ENCODE results near the gene CREB3L2. TPM values are rescaled to one million over a fixed set of nuclear protein-coding genes. Genes with fewer than 3 reads are reported as not detected.

CREB3L2 gene
- total RNA-seq, 1 donor from 2014 or later: 28.9 TPM

DNA sequence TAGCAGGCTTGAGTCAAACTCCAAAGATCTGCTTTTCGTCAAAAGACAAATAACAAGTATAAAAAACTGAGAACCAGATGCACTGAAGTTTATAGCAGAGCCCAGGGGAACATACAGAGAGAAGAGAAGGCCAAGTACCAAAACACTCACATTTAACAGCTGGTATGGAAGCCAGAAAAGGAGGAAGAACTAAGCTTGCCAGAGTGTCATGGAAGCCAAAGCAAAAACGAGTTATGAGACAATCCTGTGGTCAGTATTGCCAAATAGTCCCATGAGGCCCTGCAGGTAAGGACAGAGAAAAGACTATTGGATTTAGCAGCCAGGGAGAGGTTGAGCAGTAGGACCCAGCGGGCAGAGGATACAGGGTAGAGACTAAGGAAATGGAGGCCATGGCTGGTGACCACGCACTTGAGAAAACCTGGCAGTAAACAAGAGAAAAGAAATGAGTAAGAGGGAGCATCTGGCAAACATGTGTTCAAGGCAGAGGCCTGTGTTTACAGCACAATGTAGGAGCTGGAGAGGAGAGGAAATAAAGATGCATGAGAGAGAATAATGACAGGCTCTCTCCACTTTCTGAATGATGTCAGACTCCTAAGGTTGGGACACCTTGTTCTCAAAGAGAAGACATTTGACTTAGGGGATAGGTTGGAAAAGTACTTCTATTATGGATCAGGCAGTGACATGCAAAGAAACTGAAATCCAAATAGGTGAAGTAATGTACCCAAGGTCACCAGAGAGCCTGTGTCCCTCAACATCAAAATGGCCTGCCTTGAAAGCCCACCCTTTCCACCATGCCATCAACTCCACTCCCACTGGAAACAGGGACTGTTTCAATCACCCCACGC lies 9.1 kb downstream of the CREB3L2 start:
- no peaks in the 10 kb centered on the region for H3K9me3 ChIP-seq (replicated peaks)
- H3K36me3 ChIP-seq: no peaks in the 10 kb centered on the region
- H3K27me3 ChIP-seq (ENCODE audit: low read depth): no peaks in the 10 kb centered on the region
- no peak overlapping the region for H3K4me3 ChIP-seq
- peak overlapping the region; percentile 86 for H3K27ac ChIP-seq (replicated peaks)
- TF ChIP-seq CTCF (IDR thresholded peaks at IDR 0.05; ENCODE audit: borderline replicate concordance): no peak
- peak; percentile 59 for DNase-seq
- intact Hi-C loops (cut with micrococcal nuclease): no loop called here
- H3K4me1 ChIP-seq: peaks cover 100% of the 10 kb centered on the region

DNA sequence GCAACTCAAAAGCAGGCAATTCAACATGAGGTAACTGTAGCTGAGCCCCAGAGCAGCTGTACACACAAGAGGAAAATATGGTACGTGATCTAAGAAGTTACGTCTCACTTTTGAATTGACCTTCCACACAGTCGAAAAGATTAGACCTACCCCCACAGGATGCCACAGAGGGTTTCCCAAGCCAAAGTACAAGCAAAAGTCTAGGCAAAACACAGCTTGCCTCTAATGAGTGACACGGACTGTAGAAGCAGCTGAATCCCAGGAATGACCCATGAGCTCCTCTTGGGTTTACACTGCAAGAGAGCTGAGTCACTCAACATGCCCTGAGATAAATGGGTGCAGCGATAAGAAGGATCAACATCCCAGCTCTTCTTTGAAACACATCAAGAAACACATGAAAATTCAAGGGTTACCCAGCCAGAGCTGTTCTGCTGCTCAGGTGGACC lies 9.8 kb downstream of the CREB3L2 start:
- Histone ChIP-seq H3K27ac (replicated peaks) (peak overlapping the region; percentile 86), H3K9me3 (replicated peaks) (no peaks in the 10 kb centered on the region), H3K4me3 (no peak overlapping the region), H3K4me1 (peaks cover 100% of the 10 kb centered on the region), H3K36me3 (no peaks in the 10 kb centered on the region), H3K27me3 (ENCODE audit: low read depth) (no peaks in the 10 kb centered on the region)
- intact Hi-C loops (cut with micrococcal nuclease): no loop called here
- no peak for TF ChIP-seq CTCF (IDR thresholded peaks at IDR 0.05; ENCODE audit: borderline replicate concordance)
- DNase-seq: no peak

DNA sequence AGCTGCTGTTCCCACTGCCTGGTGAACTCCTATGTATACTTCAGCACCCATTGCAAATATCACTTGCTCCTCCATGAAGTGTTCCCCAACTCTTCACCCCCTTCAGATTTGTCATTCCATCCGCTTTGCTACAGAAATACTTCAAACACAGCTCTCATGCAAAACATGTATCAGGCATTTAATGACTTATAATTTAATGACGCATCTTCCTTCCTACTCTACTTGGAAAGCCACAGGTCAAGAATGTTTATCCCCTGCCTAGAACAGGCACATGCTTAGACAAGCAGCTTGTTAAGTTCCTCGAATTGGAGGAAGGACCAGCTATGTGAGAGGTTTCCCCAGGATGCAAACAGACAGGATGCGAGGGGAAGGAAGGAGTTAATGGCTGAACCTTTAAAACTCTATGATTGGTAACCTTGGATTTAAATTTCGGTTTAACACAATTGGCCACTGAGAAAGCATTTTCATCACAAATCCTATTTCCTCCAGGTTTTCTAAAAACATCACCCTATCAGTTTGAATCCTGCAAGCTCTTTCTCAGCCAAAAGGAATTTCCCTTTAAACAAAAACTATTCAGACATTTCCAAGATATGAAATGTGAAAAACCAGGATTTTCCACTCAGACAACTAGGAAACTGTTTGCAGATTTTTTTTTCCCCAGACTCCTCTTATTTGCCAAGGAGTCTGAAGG lies 11.5 kb downstream of the CREB3L2 start:
- Histone ChIP-seq H3K27me3 (ENCODE audit: low read depth) (no peaks in the 10 kb centered on the region), H3K36me3 (no peaks in the 10 kb centered on the region), H3K27ac (replicated peaks) (peak overlapping the region; percentile 86), H3K4me1 (peaks cover 100% of the 10 kb centered on the region), H3K9me3 (replicated peaks) (no peaks in the 10 kb centered on the region), H3K4me3 (peak overlapping the region; percentile 32)
- TF ChIP-seq CTCF (IDR thresholded peaks at IDR 0.05; ENCODE audit: borderline replicate concordance): no peak
- intact Hi-C loops (cut with micrococcal nuclease): no loop called here
- no peak for DNase-seq

DNA sequence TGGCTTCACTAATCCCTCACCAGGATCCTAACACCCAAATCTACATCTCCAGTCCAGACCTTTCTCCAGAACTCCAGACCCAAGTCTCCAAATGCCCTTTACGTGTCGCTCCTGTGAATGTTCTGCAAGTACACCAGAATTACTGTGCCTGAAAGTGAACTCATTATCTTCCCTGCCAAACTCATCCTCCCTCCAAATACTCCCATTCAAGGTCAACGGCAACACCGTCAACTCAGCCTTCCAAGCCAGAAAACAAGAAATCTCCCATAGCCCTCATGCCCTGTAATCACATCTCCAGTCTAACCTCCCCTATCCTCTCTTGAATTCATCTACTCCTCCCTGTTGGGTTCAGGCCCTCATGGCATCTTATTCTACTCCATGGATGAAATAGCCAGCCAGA lies 12.3 kb downstream of the CREB3L2 start:
- intact Hi-C loops (cut with micrococcal nuclease): no loop called here
- no peak for TF ChIP-seq CTCF (IDR thresholded peaks at IDR 0.05; ENCODE audit: borderline replicate concordance)
- no peak for DNase-seq
- no peaks in the 10 kb centered on the region for H3K36me3 ChIP-seq
- no peak overlapping the region for H3K4me3 ChIP-seq
- no peaks in the 10 kb centered on the region for H3K27me3 ChIP-seq (ENCODE audit: low read depth)
- no peaks in the 10 kb centered on the region for H3K9me3 ChIP-seq (replicated peaks)
- H3K27ac ChIP-seq (replicated peaks): peak overlapping the region; percentile 86
- peaks cover 100% of the 10 kb centered on the region for H3K4me1 ChIP-seq

DNA sequence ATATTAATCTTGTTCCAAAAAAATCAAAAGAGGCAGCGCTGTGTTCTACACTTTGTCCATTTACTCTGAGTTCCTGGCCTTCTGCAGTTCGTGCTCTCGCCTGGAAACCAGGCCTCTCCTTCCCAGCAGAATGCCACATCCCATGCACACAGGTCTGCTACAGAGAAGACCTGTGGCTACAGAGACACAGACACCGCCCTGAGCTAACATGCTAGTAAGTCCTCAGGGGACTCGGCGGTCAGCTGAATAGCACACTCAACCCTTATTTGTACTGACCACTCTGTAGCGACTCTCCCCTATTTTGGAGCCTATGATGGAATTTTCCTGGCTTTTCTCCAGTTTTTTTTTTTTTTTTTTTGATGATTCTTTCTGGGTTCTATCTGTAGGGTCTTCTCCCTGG lies 12.8 kb downstream of the CREB3L2 start:
- TF ChIP-seq CTCF (IDR thresholded peaks at IDR 0.05; ENCODE audit: borderline replicate concordance): no peak
- intact Hi-C loops (cut with micrococcal nuclease): no loop called here
- H3K4me1 ChIP-seq: peaks cover 100% of the 10 kb centered on the region
- no peaks in the 10 kb centered on the region for H3K27me3 ChIP-seq (ENCODE audit: low read depth)
- H3K9me3 ChIP-seq (replicated peaks): no peaks in the 10 kb centered on the region
- H3K4me3 ChIP-seq: no peak overlapping the region
- peak overlapping the region; percentile 86 for H3K27ac ChIP-seq (replicated peaks)
- no peaks in the 10 kb centered on the region for H3K36me3 ChIP-seq
- DNase-seq: no peak

Measured in left ventricle myocardium inferior (tissue), 1 donor.